Panc1 (cell line): ENCODE measurements around the gene RAB7A. TPM values are rescaled to one million over a fixed set of nuclear protein-coding genes. Genes with fewer than 3 reads are reported as not detected.

Experiments used
- ATAC-seq: fragments of 200-7000 bp; cut with Tn5 transposase; 2 replicates; pipeline ENCODE4 v1.9.1; 2020; ENCODE audit warnings: mild to moderate bottlenecking, moderate library complexity
- Bru-seq: library from RNA; stranded (reverse); fragments of 400-500 nt; gene quantifications from one replicate; lab custom pipeline; 2021; lab: Mats Ljungman, UMichigan
- BruChase-seq, 2 experiments: library from RNA; stranded (reverse); fragments of 400-500 nt; gene quantifications; one replicate each; lab custom pipeline; 2021; lab: Mats Ljungman, UMichigan
- BruUV-seq: library from RNA; stranded (reverse); fragments of 400-500 nt; replicated peaks from 2 replicates; lab custom pipeline; 2021; lab: Mats Ljungman, UMichigan
- CTCF ChIA-PET: fragments of 300-600 bp; sonication (Branson Sonifier 250); formaldehyde crosslinking; loops from one replicate; lab custom pipeline; 2022; ENCODE audit warnings: antibody characterized with exemption; lab: Charles Lee
- POLR2A ChIA-PET: fragments of 300-600 bp; sonication (Branson Sonifier 250); formaldehyde crosslinking; loops from one replicate; lab custom pipeline; 2022; ENCODE audit warnings: antibody characterized with exemption; lab: Charles Lee
- DNase-seq: peaks from one replicate; pipeline ENCODE4 v3.0.0-alpha.2; 2010; ENCODE audit warnings: low read depth, low spot score
- H3K27ac ChIP-seq: 2 replicates; pipeline ENCODE4 v1.5.1; 2011; ENCODE audit warnings: mild to moderate bottlenecking, low read length, inconsistent platforms
- H3K27me3 ChIP-seq: fragments of 200-500 bp; sonication (Bioruptor generic); 2 replicates; pipeline ENCODE4 v1.6.0; 2014; ENCODE audit warnings: low read length, inconsistent platforms; ENCODE audit not compliant: control insufficient read depth, insufficient read depth
- H3K36me3 ChIP-seq: fragments of 200-500 bp; sonication (Bioruptor generic); 2 replicates; pipeline ENCODE4 v1.5.1; 2014; ENCODE audit warnings: inconsistent platforms, mild to moderate bottlenecking, low read length, moderate library complexity; ENCODE audit not compliant: control insufficient read depth, insufficient read depth
- H3K4me1 ChIP-seq: 2 replicates; pipeline ENCODE4 v1.5.1; 2011; ENCODE audit warnings: inconsistent platforms, mild to moderate bottlenecking, low read length, moderate library complexity; ENCODE audit not compliant: control insufficient read depth, insufficient read depth
- H3K4me3 ChIP-seq, 2 experiments: 2 replicates each; pipeline ENCODE4 v1.5.1; 2011 to 2012; ENCODE audit warnings: low read depth in 2 of 2, low read length in 2 of 2, mild to moderate bottlenecking in 2 of 2, inconsistent platforms in 1 of 2, moderate library complexity in 1 of 2
- H3K9me3 ChIP-seq: fragments of 200-500 bp; sonication (Bioruptor generic); 2 replicates; pipeline ENCODE4 v1.5.1; 2014; ENCODE audit warnings: low read depth, mild to moderate bottlenecking, inconsistent platforms, low read length, moderate library complexity; ENCODE audit not compliant: control insufficient read depth, insufficient read depth
- CTCF ChIP-seq: fragments of 450-650 bp; IDR thresholded peaks from 2 replicates; pipeline ENCODE4 v1.5.1; 2017; ENCODE audit warnings: mild to moderate bottlenecking
- POLR2AphosphoS5 ChIP-seq: IDR thresholded peaks from 2 replicates; pipeline ENCODE4 v1.6.1; 2012; ENCODE audit warnings: mild to moderate bottlenecking, low read depth, low read length, moderate library complexity
- REST ChIP-seq, 2 experiments: IDR thresholded peaks; 2 replicates each; pipeline ENCODE4 v1.6.1; 2011 to 2012; ENCODE audit warnings: low read depth in 2 of 2, control low read depth in 1 of 2, low read length in 1 of 2, mild to moderate bottlenecking in 1 of 2, moderate library complexity in 1 of 2; ENCODE audit not compliant: insufficient read depth in 1 of 2
- SIN3A ChIP-seq: IDR thresholded peaks from 2 replicates; pipeline ENCODE4 v1.6.1; 2012; ENCODE audit warnings: low read depth, mild to moderate bottlenecking, low read length, moderate library complexity, borderline replicate concordance; ENCODE audit not compliant: insufficient read depth
- TCF7L2 ChIP-seq: IDR thresholded peaks from 2 replicates; pipeline ENCODE4 v1.6.1; 2011; ENCODE audit warnings: mild to moderate bottlenecking, low read depth, low read length, inconsistent platforms
- in situ Hi-C: cut with HindIII; loops from 2 replicates; pipeline ENCODE4 v1.10.0; 2016; ENCODE audit warnings: low sequenced_read_pairs, low pct_unique_long_range_greater_than_20kb
- intact Hi-C: fragments of 100-400 bp; cut with micrococcal nuclease; formaldehyde crosslinking; loops from one replicate; pipeline ENCODE4 v1.10.0; 2022; ENCODE audit not compliant: unreplicated experiment
- long read RNA-seq: library from polyadenylated mRNA; unstranded; transcript quantifications from one replicate; pipeline ENCODE4 v2.0.0, GENCODE V29; 2021; ENCODE audit not compliant: unreplicated experiment
- polyA plus RNA-seq: library from polyadenylated mRNA; unstranded; fragments of >200 nt; gene quantifications from one replicate; pipeline ENCODE4 v1.2.1, GENCODE V29; 2012; ENCODE audit warnings: missing spikeins; ENCODE audit not compliant: insufficient read length
- total RNA-seq: library from RNA; stranded (reverse); gene quantifications from one replicate; pipeline ENCODE4 v1.2.1, GENCODE V29; 2021; ENCODE audit not compliant: unreplicated experiment

Gene RAB7A
- total RNA-seq, result 386 TPM
- polyA plus RNA-seq, result 429 TPM
- percentile 97 among the genes with signal in this experiment for Bru-seq, nascent RNA
- BruChase-seq, experiment 1, labeled RNA remaining after a 2-hour chase, result percentile 94 among the genes with signal in this experiment
- percentile 96 among the genes with signal in this experiment for BruChase-seq, experiment 2, labeled RNA remaining after a 6-hour chase
- long read RNA-seq, transcript RAB7A-201 (6 exons, 2,244 nt), result major isoform, 509 of 615 reads
- long read RNA-seq, partial matches to known transcripts, result 29 of 615 reads
- long read RNA-seq, other reads (novel, unspliced or antisense), result 75 of 615 reads

GRCh38 chr3:128726023-128727016 lies at the start of gene RAB7A:
Gene RAB7A, plus strand, starts transcription at chr3:128726183. Its CDS starts 69,185 bp downstream, at chr3:128795368.
- Histone ChIP-seq H3K27me3 (no peaks in the 10 kb centered on the region), H3K4me3 (peak within 1 kb of the TSS; percentile 85 to 99), H3K4me1 (peaks cover 30% of the 10 kb centered on the region), H3K36me3 (no peaks in the 10 kb centered on the region; the same call in 1 of the 2 replicates), H3K27ac (peak within 1 kb of the TSS; percentile 90), H3K9me3 (no peaks in the 10 kb centered on the region)
- CTCF ChIA-PET, result no interaction called here
- TF ChIP-seq POLR2AphosphoS5 (peak; percentile 97), CTCF (no peak), REST (IDR thresholded peaks at IDR 0.05; ENCODE audit: insufficient read depth in 1 of 2, low read depth in 2 of 2, low read length in 1 of 2) (no peak), SIN3A (peak; percentile 86; the same call in 1 of the 2 replicates), TCF7L2 (peak; percentile 57; the same call in 1 of the 2 replicates)
- ATAC-seq (peak; percentile 97), DNase-seq (peak; percentile 94)
- in situ Hi-C loops, result no loop called here
- POLR2A ChIA-PET, result interaction anchor here (1.7 kb wide), 1 partner anchor 46 kb away, joined by 5 read pairs; no protein-coding TSS in a partner anchor
- intact Hi-C loops, result no loop called here
- no TSS peak for BruUV-seq

- H3K36me3 ChIP-seq, result no peaks in the 10 kb centered on the region
- ATAC-seq (no peak), DNase-seq (no peak)
- peak overlapping the region; percentile 51 for H3K27ac ChIP-seq
- intact Hi-C loops, result no loop called here
- TF ChIP-seq REST (IDR thresholded peaks at IDR 0.05; ENCODE audit: insufficient read depth in 1 of 2, low read depth in 2 of 2, low read length in 1 of 2), result no peak
- no peak for TF ChIP-seq CTCF
- no peak for TF ChIP-seq SIN3A
- no peak for TF ChIP-seq POLR2AphosphoS5
- TF ChIP-seq TCF7L2, result no peak
- ChIA-PET CTCF (no interaction called here), POLR2A (no interaction called here)
- H3K4me3 ChIP-seq, result no peak overlapping the region
- BruUV-seq, result no TSS peak
- in situ Hi-C loops, result no loop called here
- H3K4me1 ChIP-seq, result peaks cover 13% of the 10 kb centered on the region
- no peaks in the 10 kb centered on the region for H3K9me3 ChIP-seq
- H3K27me3 ChIP-seq, result no peaks in the 10 kb centered on the region
Observed at GRCh38 chr3:128679338-128679737, 46.6 kb upstream of the RAB7A start.
